Measurements from ENCODE around the gene SLBP.

DNA sequence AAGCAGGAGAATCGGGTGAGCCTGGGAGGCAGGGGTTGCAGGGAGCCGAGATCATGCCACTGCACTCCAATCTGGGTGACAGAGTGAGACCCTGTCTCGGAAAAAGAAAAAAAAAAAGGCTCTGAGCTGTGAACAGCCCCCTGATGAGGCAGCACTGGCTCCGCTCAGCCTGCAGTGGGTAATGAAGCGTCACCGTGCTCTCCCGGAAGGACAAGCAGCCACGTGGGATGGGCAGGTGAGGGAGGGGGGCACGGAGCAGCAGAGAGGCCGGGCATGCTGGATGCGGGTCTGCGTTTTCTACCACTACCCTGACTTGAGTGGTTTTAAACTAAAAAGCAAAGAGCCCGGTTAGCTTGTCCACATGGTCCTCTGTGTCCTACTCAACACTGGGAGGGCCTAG is 24.7 kb upstream of the SLBP start:
- TF ChIP-seq CTCF (IDR thresholded peaks at IDR 0.05; ENCODE audit: extremely low read depth in 1 of 2, insufficient read depth in 1 of 2, low read depth in 1 of 2, low read length in 2 of 2): no peak
- no peak for TF ChIP-seq MYC (IDR thresholded peaks at IDR 0.05; ENCODE audit: low read depth, low read length)

All from endothelial cell of umbilical vein (primary cell).